ENCODE results near the gene C1QTNF8.

DNA sequence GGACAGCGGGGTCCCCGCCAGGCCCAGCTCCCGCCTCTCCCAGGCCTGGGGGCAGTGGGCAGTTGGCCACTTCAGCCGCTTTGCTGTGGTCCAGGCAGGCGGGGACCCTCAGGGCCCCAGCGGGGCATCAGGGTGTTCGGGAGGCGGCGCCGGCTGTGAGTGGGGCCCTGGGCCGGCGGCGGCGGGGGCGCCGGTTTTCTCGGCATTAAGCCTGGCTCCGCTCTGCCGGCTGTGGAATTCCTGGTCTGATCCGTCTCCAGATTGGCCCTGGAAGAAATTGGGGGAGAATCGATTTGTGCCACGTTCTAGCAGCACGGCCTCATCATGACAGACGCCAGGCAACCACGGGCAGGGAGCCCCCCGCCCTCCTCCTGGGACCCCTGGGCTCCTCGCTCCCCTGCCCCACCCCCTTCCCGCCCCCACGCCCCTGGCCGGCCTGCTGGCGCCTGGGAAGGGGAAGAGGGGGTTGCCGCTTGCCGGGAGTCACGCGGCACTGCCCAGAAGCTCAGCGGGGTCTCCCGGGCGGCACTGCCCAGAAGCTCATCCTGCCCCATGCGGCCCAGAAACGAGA is 52.1 kb downstream of the C1QTNF8 start:
- TF ChIP-seq, protein P1, sequence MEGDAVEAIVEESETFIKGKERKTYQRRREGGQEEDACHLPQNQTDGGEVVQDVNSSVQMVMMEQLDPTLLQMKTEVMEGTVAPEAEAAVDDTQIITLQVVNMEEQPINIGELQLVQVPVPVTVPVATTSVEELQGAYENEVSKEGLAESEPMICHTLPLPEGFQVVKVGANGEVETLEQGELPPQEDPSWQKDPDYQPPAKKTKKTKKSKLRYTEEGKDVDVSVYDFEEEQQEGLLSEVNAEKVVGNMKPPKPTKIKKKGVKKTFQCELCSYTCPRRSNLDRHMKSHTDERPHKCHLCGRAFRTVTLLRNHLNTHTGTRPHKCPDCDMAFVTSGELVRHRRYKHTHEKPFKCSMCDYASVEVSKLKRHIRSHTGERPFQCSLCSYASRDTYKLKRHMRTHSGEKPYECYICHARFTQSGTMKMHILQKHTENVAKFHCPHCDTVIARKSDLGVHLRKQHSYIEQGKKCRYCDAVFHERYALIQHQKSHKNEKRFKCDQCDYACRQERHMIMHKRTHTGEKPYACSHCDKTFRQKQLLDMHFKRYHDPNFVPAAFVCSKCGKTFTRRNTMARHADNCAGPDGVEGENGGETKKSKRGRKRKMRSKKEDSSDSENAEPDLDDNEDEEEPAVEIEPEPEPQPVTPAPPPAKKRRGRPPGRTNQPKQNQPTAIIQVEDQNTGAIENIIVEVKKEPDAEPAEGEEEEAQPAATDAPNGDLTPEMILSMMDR (IDR thresholded peaks at IDR 0.05): no peak
- no peak for TF ChIP-seq POLR2AphosphoS5 (IDR thresholded peaks at IDR 0.05; ENCODE audit: low read depth, low read length)
- TF ChIP-seq, protein P2, sequence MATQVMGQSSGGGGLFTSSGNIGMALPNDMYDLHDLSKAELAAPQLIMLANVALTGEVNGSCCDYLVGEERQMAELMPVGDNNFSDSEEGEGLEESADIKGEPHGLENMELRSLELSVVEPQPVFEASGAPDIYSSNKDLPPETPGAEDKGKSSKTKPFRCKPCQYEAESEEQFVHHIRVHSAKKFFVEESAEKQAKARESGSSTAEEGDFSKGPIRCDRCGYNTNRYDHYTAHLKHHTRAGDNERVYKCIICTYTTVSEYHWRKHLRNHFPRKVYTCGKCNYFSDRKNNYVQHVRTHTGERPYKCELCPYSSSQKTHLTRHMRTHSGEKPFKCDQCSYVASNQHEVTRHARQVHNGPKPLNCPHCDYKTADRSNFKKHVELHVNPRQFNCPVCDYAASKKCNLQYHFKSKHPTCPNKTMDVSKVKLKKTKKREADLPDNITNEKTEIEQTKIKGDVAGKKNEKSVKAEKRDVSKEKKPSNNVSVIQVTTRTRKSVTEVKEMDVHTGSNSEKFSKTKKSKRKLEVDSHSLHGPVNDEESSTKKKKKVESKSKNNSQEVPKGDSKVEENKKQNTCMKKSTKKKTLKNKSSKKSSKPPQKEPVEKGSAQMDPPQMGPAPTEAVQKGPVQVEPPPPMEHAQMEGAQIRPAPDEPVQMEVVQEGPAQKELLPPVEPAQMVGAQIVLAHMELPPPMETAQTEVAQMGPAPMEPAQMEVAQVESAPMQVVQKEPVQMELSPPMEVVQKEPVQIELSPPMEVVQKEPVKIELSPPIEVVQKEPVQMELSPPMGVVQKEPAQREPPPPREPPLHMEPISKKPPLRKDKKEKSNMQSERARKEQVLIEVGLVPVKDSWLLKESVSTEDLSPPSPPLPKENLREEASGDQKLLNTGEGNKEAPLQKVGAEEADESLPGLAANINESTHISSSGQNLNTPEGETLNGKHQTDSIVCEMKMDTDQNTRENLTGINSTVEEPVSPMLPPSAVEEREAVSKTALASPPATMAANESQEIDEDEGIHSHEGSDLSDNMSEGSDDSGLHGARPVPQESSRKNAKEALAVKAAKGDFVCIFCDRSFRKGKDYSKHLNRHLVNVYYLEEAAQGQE (IDR thresholded peaks at IDR 0.05; ENCODE audit: insufficient read depth in 1 of 2, low read depth in 2 of 2, low read length in 1 of 2): no peak
- no peak for TF ChIP-seq TCF7L2 (IDR thresholded peaks at IDR 0.05; ENCODE audit: low read depth, low read length)
